GM23338 (cell line): Measurements from ENCODE around the gene C11orf16. TPM values are rescaled to one million over a fixed set of nuclear protein-coding genes. Genes with fewer than 3 reads are reported as not detected.

Experiments
- CTCF ChIP-seq, 2 experiments: fragments of 200-600 bp in 1 of 2; sonication (generic) in 1 of 2; conservative IDR thresholded peaks; 2 replicates each; pipeline versions ENCODE4 v1.5.1 to v1.6.1; 2016 to 2017; ENCODE audit warnings: antibody characterized with exemption in 2 of 2, low read depth in 2 of 2, mild to moderate bottlenecking in 2 of 2, moderate library complexity in 1 of 2
- ETS1 ChIP-seq: IDR thresholded peaks from 2 replicates; pipeline ENCODE4 v1.6.1; 2016; ENCODE audit warnings: antibody characterized with exemption
- EZH2 ChIP-seq: fragments of 200-600 bp; sonication (generic); IDR thresholded peaks from one replicate; pipeline ENCODE4 v1.8.0; 2017; ENCODE audit warnings: antibody characterized with exemption, mild to moderate bottlenecking, low read depth; ENCODE audit not compliant: unreplicated experiment
- EZH2phosphoT487 ChIP-seq: fragments of 200-600 bp; sonication (generic); IDR thresholded peaks from one replicate; pipeline ENCODE4 v1.8.1; 2018; ENCODE audit warnings: antibody characterized with exemption; ENCODE audit not compliant: unreplicated experiment
- JUNB ChIP-seq: IDR thresholded peaks from one replicate; pipeline ENCODE4 v1.6.1; 2016; ENCODE audit warnings: antibody characterized with exemption; ENCODE audit not compliant: unreplicated experiment
- NANOG ChIP-seq: IDR thresholded peaks from 2 replicates; pipeline ENCODE4 v1.6.1; 2016; ENCODE audit warnings: antibody characterized with exemption, borderline replicate concordance
- POLR2AphosphoS5 ChIP-seq: IDR thresholded peaks from 2 replicates; pipeline ENCODE4 v1.6.1; 2016; ENCODE audit warnings: antibody characterized with exemption, low read depth
- ZNF114 ChIP-seq: fragments of 250-450 bp; sonication (Bioruptor Pico); IDR thresholded peaks from 2 replicates; pipeline ENCODE4 v1.5.0; 2020; ENCODE audit warnings: mild to moderate bottlenecking, moderate library complexity
- ZNF331 ChIP-seq: fragments of 250-450 bp; sonication (Bioruptor Pico); IDR thresholded peaks from 2 replicates; pipeline ENCODE4 v1.5.0; 2020; ENCODE audit warnings: low read depth, mild to moderate bottlenecking, moderate library complexity
- ZNF462 ChIP-seq: fragments of 250-450 bp; sonication (Bioruptor Pico); IDR thresholded peaks from 2 replicates; pipeline ENCODE4 v1.5.0; 2020; ENCODE audit warnings: mild to moderate bottlenecking, moderate library complexity
- polyA plus RNA-seq: library from polyadenylated mRNA; unstranded; fragments of >200 nt; fragmentation: Nextera tagmentation; extraction: Ambion mirVana; gene quantifications from 2 replicates; pipeline ENCODE4 v1.2.1, GENCODE V29; 2016
- total RNA-seq: library from RNA; depleted of rRNA; stranded (reverse); fragments of >200 nt; shearing (Covaris generic); gene quantifications from 2 replicates; pipeline ENCODE4 v1.2.3, GENCODE V29; 2014

C11orf16 gene
- total and polyA plus RNA-seq, 2 experiments from 2014 or later = not detected

- no peak for TF ChIP-seq ZNF462 (CRISPR knock-in tag)
- TF ChIP-seq JUNB = no peak
- TF ChIP-seq ZNF114 (CRISPR knock-in tag) = no peak
- no peak for TF ChIP-seq EZH2
- TF ChIP-seq ETS1 = no peak
- TF ChIP-seq CTCF (conservative IDR thresholded peaks at IDR 0.05; ENCODE audit: low read depth in 2 of 2) = no peak
- TF ChIP-seq ZNF331 (CRISPR knock-in tag) = no peak
- TF ChIP-seq NANOG = no peak
- no peak for TF ChIP-seq EZH2phosphoT487
- no peak for TF ChIP-seq POLR2AphosphoS5
Measured at GRCh38 chr11:8942518-8943066, 9.8 kb upstream of the C11orf16 start, which contains the start of gene ASCL3 (continued).
